Cerebellar nuclear complex (tissue), 1 donor: Measurements from ENCODE around the gene CHRNA9.

ENCODE experiments used
- DNase-seq, 2 experiments: peaks; one replicate each; lab custom pipeline; 2025; lab: John Stamatoyannopoulos, UW

Gene CHRNA9

GRCh38 chr4:40337523-40337922 lies 2.4 kb downstream of the CHRNA9 start:
- no peak for DNase-seq

- DNase-seq: no peak
These were observed 4.9 kb downstream of the CHRNA9 start for GRCh38 chr4:40340030-40340429.

- no peak for DNase-seq
These were observed 12.3 kb downstream of the CHRNA9 start for GRCh38 chr4:40347472-40347871.

- DNase-seq: no peak
These were observed 12.9 kb downstream of the CHRNA9 start for GRCh38 chr4:40348000-40348399.

- DNase-seq: no peak
These were observed 14.5 kb downstream of the CHRNA9 start for GRCh38 chr4:40349561-40350198.

GRCh38 chr4:40350627-40351227 lies 15.6 kb downstream of the CHRNA9 start:
- no peak for DNase-seq

GRCh38 chr4:40354158-40354557 lies 19.0 kb downstream of the CHRNA9 start:
- DNase-seq: no peak

GRCh38 chr4:40355131-40355530 lies 20.0 kb downstream of the CHRNA9 start:
- DNase-seq: no peak

- DNase-seq: no peak
These were observed 22.6 kb downstream of the CHRNA9 start for GRCh38 chr4:40357738-40358137.

GRCh38 chr4:40361338-40361737 lies 26.2 kb downstream of the CHRNA9 start:
- no peak for DNase-seq

- DNase-seq: no peak
These were observed 28.3 kb downstream of the CHRNA9 start for GRCh38 chr4:40363382-40363920.

- no peak for DNase-seq
These were observed 28.8 kb downstream of the CHRNA9 start for GRCh38 chr4:40363945-40364344.

- no peak for DNase-seq
These were observed 30.6 kb downstream of the CHRNA9 start for GRCh38 chr4:40365766-40366165.

GRCh38 chr4:40367451-40367850 lies 32.3 kb downstream of the CHRNA9 start:
- DNase-seq: no peak

- DNase-seq: no peak
These were observed 34.5 kb downstream of the CHRNA9 start for GRCh38 chr4:40369437-40370274.

- no peak for DNase-seq
These were observed 37.5 kb downstream of the CHRNA9 start for GRCh38 chr4:40372651-40373050.

GRCh38 chr4:40373636-40374035 lies 38.5 kb downstream of the CHRNA9 start:
- DNase-seq: no peak

GRCh38 chr4:40375095-40375494 lies 40.0 kb downstream of the CHRNA9 start:
- DNase-seq: no peak

GRCh38 chr4:40375620-40376019 lies 40.5 kb downstream of the CHRNA9 start:
- DNase-seq: no peak

GRCh38 chr4:40377512-40378365 lies 42.6 kb downstream of the CHRNA9 start:
- no peak for DNase-seq

- DNase-seq: no peak
These were observed 43.5 kb downstream of the CHRNA9 start for GRCh38 chr4:40378619-40379018.

- DNase-seq: no peak
These were observed 44.1 kb downstream of the CHRNA9 start for GRCh38 chr4:40379248-40379647.
